CD8-positive, alpha-beta memory T cell (primary cell): Measurements from ENCODE around the gene GLDC. TPM values are rescaled to one million over a fixed set of nuclear protein-coding genes. Genes with fewer than 3 reads are reported as not detected.
A peak's percentile ranks its signal among the peaks of the same experiment; 100 is the strongest.

ENCODE experiments used
- CTCF ChIA-PET: fragments of 350-600 bp; sonication (Branson Sonifier 250); formaldehyde crosslinking; loops from one replicate; lab custom pipeline; 2021; ENCODE audit warnings: antibody characterized with exemption; lab: Charles Lee
- POLR2A ChIA-PET: fragments of 350-600 bp; sonication (Branson Sonifier 250); formaldehyde crosslinking; loops from one replicate; lab custom pipeline; 2021; ENCODE audit warnings: antibody characterized with exemption; lab: Charles Lee
- DNase-seq, 5 donors: peaks; one replicate each; pipeline versions ENCODE4 v3.0.0 to v3.0.0-alpha.2; 2020 to 2022; ENCODE audit warnings: mixed read lengths in 1 of 5
- H3K27ac ChIP-seq: one replicate; pipeline ENCODE4 v1.7.0; 2013; ENCODE audit warnings: low read depth, mild to moderate bottlenecking, low read length, moderate library complexity
- H3K27me3 ChIP-seq: 2 replicates; pipeline ENCODE4 v1.7.0; 2013; ENCODE audit warnings: low read length, mild to moderate bottlenecking; ENCODE audit not compliant: insufficient read depth, poor library complexity, severe bottlenecking
- H3K36me3 ChIP-seq: 2 replicates; pipeline ENCODE4 v1.7.0; 2013; ENCODE audit warnings: mild to moderate bottlenecking, low read length, moderate library complexity; ENCODE audit not compliant: insufficient read depth
- H3K4me1 ChIP-seq: 2 replicates; pipeline ENCODE4 v1.7.0; 2013; ENCODE audit warnings: mild to moderate bottlenecking, low read length, moderate library complexity; ENCODE audit not compliant: insufficient read depth
- H3K4me3 ChIP-seq: 2 replicates; pipeline ENCODE4 v1.7.0; 2013; ENCODE audit warnings: mild to moderate bottlenecking, low read length
- H3K9me3 ChIP-seq: 2 replicates; pipeline ENCODE4 v1.7.0; 2013; ENCODE audit warnings: mild to moderate bottlenecking, low read length
- H3K27ac Mint-ChIP-seq, 8 donors: one replicate each; pipeline ENCODE4 v1.8.0; 2020 to 2021; ENCODE audit warnings: mixed read lengths in 8 of 8, mild to moderate bottlenecking in 6 of 8, inconsistent platforms in 3 of 8, moderate library complexity in 3 of 8
- H3K27me3 Mint-ChIP-seq, 2 donors: one replicate each; pipeline ENCODE4 v1.8.0; 2020 to 2021; ENCODE audit warnings: mixed read lengths in 2 of 2, mild to moderate bottlenecking in 1 of 2, moderate library complexity in 1 of 2
- H3K36me3 Mint-ChIP-seq, 3 donors: one replicate each; pipeline ENCODE4 v1.8.0; 2020 to 2021; ENCODE audit warnings: mixed read lengths in 3 of 3, inconsistent platforms in 1 of 3, mild to moderate bottlenecking in 1 of 3
- H3K4me1 Mint-ChIP-seq, 3 donors: one replicate each; pipeline ENCODE4 v1.8.0; 2020 to 2021; ENCODE audit warnings: mixed read lengths in 3 of 3, inconsistent platforms in 1 of 3, mild to moderate bottlenecking in 1 of 3
- H3K4me3 Mint-ChIP-seq, 7 donors: one replicate each; pipeline ENCODE4 v1.8.0; 2020 to 2021; ENCODE audit warnings: mixed read lengths in 7 of 7, mild to moderate bottlenecking in 6 of 7, moderate library complexity in 4 of 7, inconsistent platforms in 2 of 7
- H3K9me3 Mint-ChIP-seq, 5 donors: one replicate each; pipeline ENCODE4 v1.8.0; 2020 to 2022; ENCODE audit warnings: mixed read lengths in 5 of 5, mild to moderate bottlenecking in 3 of 5, moderate library complexity in 2 of 5, inconsistent platforms in 1 of 5
- polyA plus RNA-seq: library from polyadenylated mRNA; unstranded; fragments of 300-500 nt; fragmentation: Illumina TruSeq; gene quantifications from one replicate; pipeline ENCODE4 v1.2.3, GENCODE V29; 2021
- total RNA-seq, 2 experiments: library from RNA; stranded (reverse); gene quantifications; one replicate each; pipeline ENCODE4 v1.2.3, GENCODE V29; 2021

The GLDC gene
- total and polyA plus RNA-seq, 3 experiments from 2014 or later = 0.58 to 3.8 (median 3.1) TPM

GRCh38 chr9:6592791-6593190 is 52.7 kb downstream of the GLDC start:
- Histone ChIP-seq H3K36me3 (no peaks in the 10 kb centered on the region), H3K4me3 (no peak overlapping the region), H3K9me3 (no peaks in the 10 kb centered on the region), H3K27ac (no peak overlapping the region), H3K4me1 (no peaks in the 10 kb centered on the region), H3K27me3 (no peaks in the 10 kb centered on the region)
- Mint-ChIP-seq H3K4me1 (no peaks in the 10 kb centered on the region), H3K36me3 (no peaks in the 10 kb centered on the region), H3K9me3 (no peaks in the 10 kb centered on the region), H3K27me3 (peaks cover 0 to 7% of the 10 kb centered on the region in 2 donors), H3K27ac (no peak overlapping the region), H3K4me3 (no peak overlapping the region)
- ChIA-PET CTCF (no interaction called here), POLR2A (no interaction called here)
- no peak for DNase-seq

GRCh38 chr9:6592231-6592630 is 53.3 kb downstream of the GLDC start:
- ChIA-PET POLR2A (no interaction called here), CTCF (no interaction called here)
- DNase-seq = no peak
- peak overlapping the region in 1 of 8 donors; percentile 18 for H3K27ac Mint-ChIP-seq
- no peaks in the 10 kb centered on the region for H3K36me3 ChIP-seq
- H3K9me3 ChIP-seq = no peaks in the 10 kb centered on the region
- no peak overlapping the region for H3K4me3 ChIP-seq
- H3K36me3 Mint-ChIP-seq = no peaks in the 10 kb centered on the region
- no peak overlapping the region for H3K27ac ChIP-seq
- H3K4me1 ChIP-seq = no peaks in the 10 kb centered on the region
- H3K27me3 ChIP-seq = no peaks in the 10 kb centered on the region
- H3K27me3 Mint-ChIP-seq = peaks cover 0 to 7% of the 10 kb centered on the region in 2 donors
- H3K4me3 Mint-ChIP-seq = no peak overlapping the region
- H3K9me3 Mint-ChIP-seq = no peaks in the 10 kb centered on the region
- H3K4me1 Mint-ChIP-seq = no peaks in the 10 kb centered on the region

- H3K27me3 Mint-ChIP-seq = peaks cover 0 to 7% of the 10 kb centered on the region in 2 donors
- CTCF ChIA-PET = interaction anchor here (0.7 kb wide), 1 partner anchor 15 kb away, joined by 3 read pairs; no protein-coding TSS in a partner anchor
Observed at GRCh38 chr9:6590772-6591384, 54.7 kb downstream of the GLDC start.

GRCh38 chr9:6590334-6590733 is 55.2 kb downstream of the GLDC start:
- POLR2A ChIA-PET = no interaction called here
- H3K4me1 Mint-ChIP-seq = no peaks in the 10 kb centered on the region
- no peaks in the 10 kb centered on the region for H3K27me3 ChIP-seq
- no peaks in the 10 kb centered on the region for H3K9me3 Mint-ChIP-seq
- CTCF ChIA-PET = interaction anchor here (0.7 kb wide), 1 partner anchor 15 kb away, joined by 3 read pairs; no protein-coding TSS in a partner anchor
- H3K27ac Mint-ChIP-seq = no peak overlapping the region
- peaks cover 0 to 7% of the 10 kb centered on the region in 2 donors for H3K27me3 Mint-ChIP-seq
- no peaks in the 10 kb centered on the region for H3K4me1 ChIP-seq
- H3K27ac ChIP-seq = no peak overlapping the region
- H3K36me3 Mint-ChIP-seq = no peaks in the 10 kb centered on the region
- no peak for DNase-seq
- H3K36me3 ChIP-seq = no peaks in the 10 kb centered on the region
- no peaks in the 10 kb centered on the region for H3K9me3 ChIP-seq
- H3K4me3 Mint-ChIP-seq = no peak overlapping the region
- no peak overlapping the region for H3K4me3 ChIP-seq

More at GRCh38 chr9:6590772-6591384, 54.7 kb downstream of the GLDC start:
- Histone ChIP-seq H3K27ac (no peak overlapping the region), H3K4me3 (no peak overlapping the region), H3K9me3 (no peaks in the 10 kb centered on the region), H3K36me3 (no peaks in the 10 kb centered on the region), H3K4me1 (no peaks in the 10 kb centered on the region), H3K27me3 (no peaks in the 10 kb centered on the region)
- Mint-ChIP-seq H3K27ac (no peak overlapping the region), H3K4me3 (no peak overlapping the region), H3K4me1 (no peaks in the 10 kb centered on the region), H3K36me3 (no peaks in the 10 kb centered on the region), H3K9me3 (no peaks in the 10 kb centered on the region)
- no peak for DNase-seq
- POLR2A ChIA-PET = no interaction called here

- no peaks in the 10 kb centered on the region for H3K27me3 ChIP-seq
- H3K4me1 Mint-ChIP-seq = no peaks in the 10 kb centered on the region
- no peaks in the 10 kb centered on the region for H3K36me3 ChIP-seq
- no peaks in the 10 kb centered on the region for H3K4me1 ChIP-seq
- peaks cover 0 to 5% of the 10 kb centered on the region in 2 donors for H3K27me3 Mint-ChIP-seq
- H3K27ac Mint-ChIP-seq = no peak overlapping the region
- no peaks in the 10 kb centered on the region for H3K9me3 ChIP-seq
- DNase-seq = peak in 1 of 5 donors; percentile 16
- CTCF ChIA-PET = interaction anchor here (0.9 to 1.8 kb wide), 8 partner anchors 9 to 232 kb away, joined by 3 to 6 read pairs (median 3); no protein-coding TSS in a partner anchor
- H3K4me3 Mint-ChIP-seq = no peak overlapping the region
- no peak overlapping the region for H3K4me3 ChIP-seq
- POLR2A ChIA-PET = interaction anchor here (1.0 kb wide), 1 partner anchor 96 kb away, joined by 3 read pairs; no protein-coding TSS in a partner anchor
- H3K36me3 Mint-ChIP-seq = no peaks in the 10 kb centered on the region
- no peak overlapping the region for H3K27ac ChIP-seq
- no peaks in the 10 kb centered on the region for H3K9me3 Mint-ChIP-seq
Observed at GRCh38 chr9:6584881-6585597, 60.5 kb downstream of the GLDC start.

GRCh38 chr9:6581253-6581652 is 64.3 kb downstream of the GLDC start:
- H3K36me3 ChIP-seq = no peaks in the 10 kb centered on the region
- no peaks in the 10 kb centered on the region for H3K36me3 Mint-ChIP-seq
- H3K4me3 ChIP-seq = no peak overlapping the region
- POLR2A ChIA-PET = no interaction called here
- no peaks in the 10 kb centered on the region for H3K9me3 Mint-ChIP-seq
- H3K9me3 ChIP-seq = no peaks in the 10 kb centered on the region
- DNase-seq = no peak
- H3K27ac ChIP-seq = no peak overlapping the region
- H3K27ac Mint-ChIP-seq = no peak overlapping the region
- CTCF ChIA-PET = no interaction called here
- no peak overlapping the region for H3K4me3 Mint-ChIP-seq
- H3K4me1 ChIP-seq = no peaks in the 10 kb centered on the region
- no peaks in the 10 kb centered on the region for H3K27me3 ChIP-seq
- peaks cover 0 to 18% of the 10 kb centered on the region in 2 donors for H3K27me3 Mint-ChIP-seq
- no peaks in the 10 kb centered on the region for H3K4me1 Mint-ChIP-seq

GRCh38 chr9:6579613-6580012 is 65.9 kb downstream of the GLDC start:
- no peaks in the 10 kb centered on the region for H3K4me1 ChIP-seq
- no peak overlapping the region for H3K27ac ChIP-seq
- CTCF ChIA-PET = no interaction called here
- no peaks in the 10 kb centered on the region for H3K27me3 ChIP-seq
- H3K36me3 ChIP-seq = no peaks in the 10 kb centered on the region
- H3K4me3 ChIP-seq = no peak overlapping the region
- no peaks in the 10 kb centered on the region for H3K4me1 Mint-ChIP-seq
- H3K27me3 Mint-ChIP-seq = peaks cover 0 to 25% of the 10 kb centered on the region in 2 donors
- no peak overlapping the region for H3K4me3 Mint-ChIP-seq
- no peak for DNase-seq
- no peaks in the 10 kb centered on the region for H3K36me3 Mint-ChIP-seq
- H3K27ac Mint-ChIP-seq = no peak overlapping the region
- no peaks in the 10 kb centered on the region for H3K9me3 Mint-ChIP-seq
- H3K9me3 ChIP-seq = no peaks in the 10 kb centered on the region
- POLR2A ChIA-PET = no interaction called here

GRCh38 chr9:6576987-6577386 is 68.5 kb downstream of the GLDC start:
- Histone ChIP-seq H3K36me3 (no peaks in the 10 kb centered on the region), H3K9me3 (no peaks in the 10 kb centered on the region), H3K4me3 (no peak overlapping the region), H3K4me1 (no peaks in the 10 kb centered on the region), H3K27ac (no peak overlapping the region), H3K27me3 (no peaks in the 10 kb centered on the region)
- ChIA-PET CTCF (interaction anchor here (1.3 kb wide), 1 partner anchor 222 kb away, joined by 3 read pairs; no protein-coding TSS in a partner anchor), POLR2A (no interaction called here)
- Mint-ChIP-seq H3K36me3 (no peaks in the 10 kb centered on the region), H3K27me3 (peaks cover 2 to 43% of the 10 kb centered on the region in 2 donors), H3K9me3 (no peaks in the 10 kb centered on the region), H3K4me1 (no peaks in the 10 kb centered on the region), H3K4me3 (no peak overlapping the region), H3K27ac (no peak overlapping the region)
- DNase-seq = no peak
